ENCODE data around the gene AXIN2.

DNA sequence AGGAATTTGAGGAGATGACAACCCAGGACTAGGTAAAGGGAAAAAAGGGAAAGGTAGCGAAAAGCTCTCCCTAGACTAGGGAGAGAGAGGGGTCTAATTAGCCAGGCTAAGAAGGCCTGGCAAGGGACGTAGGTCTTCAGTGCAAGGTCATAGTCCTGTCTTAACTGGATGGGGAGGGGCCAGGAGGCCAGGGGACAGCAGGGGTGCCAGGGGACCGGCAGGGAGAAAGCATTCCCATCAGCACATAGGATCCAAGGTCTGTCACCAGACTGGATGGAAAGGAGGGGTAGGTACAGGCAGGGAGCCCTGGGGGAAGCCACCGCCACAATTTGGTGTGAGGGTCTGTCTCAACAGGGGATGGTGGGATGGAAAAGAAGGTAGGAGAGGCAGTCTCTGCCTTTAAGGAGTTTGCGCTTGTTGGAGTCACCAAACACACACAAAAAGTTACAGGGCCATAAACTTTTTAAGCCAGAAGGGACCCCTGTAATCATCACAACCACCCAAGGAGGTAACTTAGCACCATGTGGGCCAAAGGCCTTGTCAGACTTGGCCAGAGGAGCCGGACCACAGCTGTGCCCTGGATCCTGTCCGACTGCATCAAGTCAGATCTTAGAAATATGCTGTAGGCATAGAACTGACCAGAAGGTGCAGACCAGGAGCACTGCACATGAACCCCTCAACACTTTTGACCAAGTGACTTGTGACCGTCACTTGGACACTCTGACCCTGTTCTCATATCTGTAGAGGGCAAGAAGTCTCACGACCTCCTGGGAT lies 10.0 kb downstream of the AXIN2 start:
- TF ChIP-seq, protein P1, sequence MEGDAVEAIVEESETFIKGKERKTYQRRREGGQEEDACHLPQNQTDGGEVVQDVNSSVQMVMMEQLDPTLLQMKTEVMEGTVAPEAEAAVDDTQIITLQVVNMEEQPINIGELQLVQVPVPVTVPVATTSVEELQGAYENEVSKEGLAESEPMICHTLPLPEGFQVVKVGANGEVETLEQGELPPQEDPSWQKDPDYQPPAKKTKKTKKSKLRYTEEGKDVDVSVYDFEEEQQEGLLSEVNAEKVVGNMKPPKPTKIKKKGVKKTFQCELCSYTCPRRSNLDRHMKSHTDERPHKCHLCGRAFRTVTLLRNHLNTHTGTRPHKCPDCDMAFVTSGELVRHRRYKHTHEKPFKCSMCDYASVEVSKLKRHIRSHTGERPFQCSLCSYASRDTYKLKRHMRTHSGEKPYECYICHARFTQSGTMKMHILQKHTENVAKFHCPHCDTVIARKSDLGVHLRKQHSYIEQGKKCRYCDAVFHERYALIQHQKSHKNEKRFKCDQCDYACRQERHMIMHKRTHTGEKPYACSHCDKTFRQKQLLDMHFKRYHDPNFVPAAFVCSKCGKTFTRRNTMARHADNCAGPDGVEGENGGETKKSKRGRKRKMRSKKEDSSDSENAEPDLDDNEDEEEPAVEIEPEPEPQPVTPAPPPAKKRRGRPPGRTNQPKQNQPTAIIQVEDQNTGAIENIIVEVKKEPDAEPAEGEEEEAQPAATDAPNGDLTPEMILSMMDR (IDR thresholded peaks at IDR 0.05; ENCODE audit: insufficient read depth, low read length): no peak
- no peak for TF ChIP-seq POLR2AphosphoS5 (IDR thresholded peaks at IDR 0.05; ENCODE audit: low read depth)
